ENCODE results near the gene GLI1. TPM values are rescaled to one million over a fixed set of nuclear protein-coding genes. Genes with fewer than 3 reads are reported as not detected.
A peak's percentile ranks its signal among the peaks of the same experiment; 100 is the strongest.

The GLI1 gene
- total RNA-seq, 1 donor from 2014 or later: 0.17 TPM

DNA sequence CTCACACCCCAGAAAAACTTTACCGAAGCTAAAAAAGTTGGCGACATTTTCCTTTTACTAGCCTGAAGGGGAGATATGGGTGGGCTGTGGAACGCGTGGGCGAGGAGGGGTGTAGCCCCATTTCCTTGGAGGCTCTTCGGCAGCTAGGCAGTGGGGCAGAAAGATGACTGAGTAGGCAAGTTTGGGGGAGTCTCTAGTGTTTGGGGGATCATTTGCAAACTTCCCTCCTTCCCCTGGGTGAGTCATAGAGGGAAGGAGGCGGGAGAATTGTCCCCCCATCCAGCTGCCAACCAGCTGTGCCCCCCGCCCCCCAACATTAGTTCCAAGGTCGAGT lies 2.3 kb downstream of the GLI1 start:
- peak; percentile 11 for DNase-seq

DNA sequence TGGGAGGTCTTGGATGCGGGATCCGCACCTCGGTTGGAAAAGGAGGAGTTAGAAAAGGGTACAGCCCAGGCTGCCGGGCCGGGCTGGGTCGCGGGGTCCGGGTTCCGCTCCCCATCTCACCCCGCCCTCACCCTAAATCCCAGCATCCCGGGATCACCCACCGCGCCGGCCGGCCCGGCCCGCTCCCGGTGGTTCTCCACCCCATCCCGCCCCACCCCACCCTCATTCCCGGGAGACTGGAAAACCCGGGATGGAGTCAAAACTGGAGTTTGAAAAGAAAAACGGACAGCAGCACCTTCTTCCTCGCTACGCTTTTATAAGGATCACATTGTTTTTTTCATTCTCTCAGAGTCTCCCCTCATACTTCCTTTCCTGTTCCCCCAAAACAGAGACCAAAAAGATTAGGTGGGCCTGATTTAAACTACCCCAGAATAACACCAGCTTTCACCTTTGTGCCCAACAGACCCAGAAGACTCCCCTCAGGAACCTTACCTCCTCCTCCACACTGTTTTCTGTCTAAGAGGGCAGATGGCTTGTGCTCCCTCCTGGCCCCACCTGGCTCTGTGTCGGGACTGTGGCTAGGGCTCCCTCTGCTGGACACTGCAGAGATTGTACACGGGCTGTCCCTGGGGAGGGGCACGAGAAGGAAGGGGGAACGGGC lies 2.8 kb downstream of the GLI1 start:
- peak; percentile 90 for DNase-seq

DNA sequence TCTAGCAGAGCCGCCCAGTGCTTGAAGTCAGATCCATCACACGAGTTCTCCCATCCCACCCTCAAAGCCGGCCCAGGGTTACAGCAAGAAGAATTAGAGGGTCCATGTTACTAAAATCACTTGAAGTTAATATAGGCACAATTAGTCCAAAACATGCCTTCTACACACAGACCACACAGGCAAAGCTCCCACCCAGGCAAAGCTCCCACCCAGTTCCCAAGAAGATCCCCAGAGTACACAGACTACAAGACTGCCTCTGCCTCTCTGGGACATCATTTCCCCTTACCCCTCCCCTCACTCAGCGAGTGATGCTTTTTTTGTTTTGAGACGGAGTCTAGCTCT lies 3.3 kb downstream of the GLI1 start:
- DNase-seq: no peak

DNA sequence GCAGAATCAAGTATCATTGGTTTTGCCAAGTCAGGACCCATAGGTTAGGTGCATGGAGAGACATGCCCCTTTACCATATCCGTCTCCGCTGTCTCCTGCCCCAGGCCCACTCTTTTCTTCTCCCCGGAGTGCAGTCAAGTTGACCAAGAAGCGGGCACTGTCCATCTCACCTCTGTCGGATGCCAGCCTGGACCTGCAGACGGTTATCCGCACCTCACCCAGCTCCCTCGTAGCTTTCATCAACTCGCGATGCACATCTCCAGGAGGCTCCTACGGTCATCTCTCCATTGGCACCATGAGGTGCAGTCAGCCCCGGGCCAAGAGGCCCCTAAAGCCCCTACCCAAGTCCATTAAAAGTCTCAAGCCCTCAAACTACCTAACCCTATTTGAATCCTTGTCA lies 5.0 kb downstream of the GLI1 start:
- DNase-seq: no peak

DNA sequence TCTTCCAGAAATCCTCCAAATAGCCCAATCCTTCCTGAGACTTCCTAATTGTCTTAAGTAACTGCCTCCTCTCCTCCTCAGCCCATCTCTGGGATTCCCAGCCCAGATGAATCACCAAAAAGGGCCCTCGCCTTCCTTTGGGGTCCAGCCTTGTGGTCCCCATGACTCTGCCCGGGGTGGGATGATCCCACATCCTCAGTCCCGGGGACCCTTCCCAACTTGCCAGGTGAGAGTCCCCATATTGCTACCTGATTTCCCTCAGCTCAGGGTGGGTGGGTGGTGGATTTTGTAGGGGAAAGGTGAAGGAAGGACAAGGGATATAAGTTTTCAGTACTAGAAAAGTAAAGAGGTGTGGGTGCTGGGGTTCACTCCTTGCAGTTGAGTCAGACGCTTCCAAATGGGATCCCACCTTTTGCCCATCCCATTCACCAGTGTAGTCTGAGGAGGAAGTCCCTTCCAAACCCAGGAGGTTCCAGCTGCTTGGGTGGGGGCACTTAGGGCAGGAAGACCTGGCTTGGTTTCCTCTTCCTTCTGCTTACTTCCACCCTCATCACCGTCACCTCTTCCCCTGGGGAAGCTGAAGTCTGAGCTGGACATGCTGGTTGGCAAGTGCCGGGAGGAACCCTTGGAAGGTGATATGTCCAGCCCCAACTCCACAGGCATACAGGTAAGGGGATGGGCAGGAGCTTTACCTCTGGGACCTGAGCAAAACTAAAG lies 5.6 kb downstream of the GLI1 start:
- no peak for DNase-seq

DNA sequence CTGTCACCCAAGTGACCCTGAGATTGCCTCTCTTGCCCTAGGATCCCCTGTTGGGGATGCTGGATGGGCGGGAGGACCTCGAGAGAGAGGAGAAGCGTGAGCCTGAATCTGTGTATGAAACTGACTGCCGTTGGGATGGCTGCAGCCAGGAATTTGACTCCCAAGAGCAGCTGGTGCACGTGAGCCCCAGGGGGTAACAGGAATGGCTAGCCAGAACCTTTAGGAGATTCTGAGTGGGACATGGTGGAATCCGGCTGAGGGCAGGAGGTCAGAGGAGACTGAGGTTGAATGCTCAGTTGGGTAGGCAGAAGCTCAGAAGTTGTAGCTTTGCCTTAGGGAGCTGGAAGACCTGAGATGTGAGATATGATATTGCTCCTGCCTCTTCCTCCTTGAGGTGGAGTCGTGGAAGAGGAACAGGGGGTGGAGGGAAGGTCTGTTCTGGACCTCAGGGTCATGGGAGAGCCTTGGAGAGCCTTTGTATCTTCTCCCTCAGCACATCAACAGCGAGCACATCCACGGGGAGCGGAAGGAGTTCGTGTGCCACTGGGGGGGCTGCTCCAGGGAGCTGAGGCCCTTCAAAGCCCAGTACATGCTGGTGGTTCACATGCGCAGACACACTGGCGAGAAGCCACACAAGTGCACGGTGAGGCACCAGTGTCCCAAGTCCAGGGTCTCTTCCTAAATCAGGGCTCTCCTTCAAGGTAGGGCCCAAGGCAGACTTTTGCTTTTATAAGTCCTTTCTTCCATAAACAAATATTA lies 6.3 kb downstream of the GLI1 start:
- no peak for DNase-seq

DNA sequence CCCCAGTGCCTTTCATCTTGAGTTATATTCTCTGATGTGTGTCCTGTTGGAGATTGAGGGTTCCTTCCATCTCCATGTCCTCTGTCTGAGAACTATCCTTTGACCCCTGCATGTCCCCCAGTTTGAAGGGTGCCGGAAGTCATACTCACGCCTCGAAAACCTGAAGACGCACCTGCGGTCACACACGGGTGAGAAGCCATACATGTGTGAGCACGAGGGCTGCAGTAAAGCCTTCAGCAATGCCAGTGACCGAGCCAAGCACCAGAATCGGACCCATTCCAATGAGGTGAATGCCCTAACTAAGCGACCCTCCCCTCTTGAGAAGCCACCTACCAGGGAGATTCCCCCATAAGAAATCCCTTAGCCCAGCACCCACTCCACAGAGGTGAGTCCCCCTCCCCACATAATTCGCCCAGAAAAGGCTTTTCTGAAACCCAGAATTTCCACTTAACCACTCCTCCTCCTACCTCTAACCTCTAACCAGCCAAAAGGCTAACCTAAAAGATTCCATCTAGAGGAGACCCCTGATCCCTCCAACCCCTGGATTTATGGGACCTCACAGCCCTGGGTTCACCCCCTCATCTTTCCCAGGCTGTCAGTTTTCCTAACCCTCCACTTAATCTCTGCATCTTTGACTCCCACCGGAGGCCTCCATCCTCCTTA lies 7.8 kb downstream of the GLI1 start:
- no peak for DNase-seq

DNA sequence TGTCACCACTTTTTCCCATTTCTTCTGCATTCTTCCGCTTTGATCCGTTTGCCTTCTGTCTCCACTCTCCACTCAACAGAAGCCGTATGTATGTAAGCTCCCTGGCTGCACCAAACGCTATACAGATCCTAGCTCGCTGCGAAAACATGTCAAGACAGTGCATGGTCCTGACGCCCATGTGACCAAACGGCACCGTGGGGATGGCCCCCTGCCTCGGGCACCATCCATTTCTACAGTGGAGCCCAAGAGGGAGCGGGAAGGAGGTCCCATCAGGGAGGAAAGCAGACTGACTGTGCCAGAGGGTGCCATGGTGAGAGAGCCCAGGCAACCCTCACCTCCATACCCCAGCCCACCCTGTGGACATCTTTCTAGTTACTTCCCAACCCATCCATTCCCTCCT lies 8.3 kb downstream of the GLI1 start:
- no peak for DNase-seq

DNA sequence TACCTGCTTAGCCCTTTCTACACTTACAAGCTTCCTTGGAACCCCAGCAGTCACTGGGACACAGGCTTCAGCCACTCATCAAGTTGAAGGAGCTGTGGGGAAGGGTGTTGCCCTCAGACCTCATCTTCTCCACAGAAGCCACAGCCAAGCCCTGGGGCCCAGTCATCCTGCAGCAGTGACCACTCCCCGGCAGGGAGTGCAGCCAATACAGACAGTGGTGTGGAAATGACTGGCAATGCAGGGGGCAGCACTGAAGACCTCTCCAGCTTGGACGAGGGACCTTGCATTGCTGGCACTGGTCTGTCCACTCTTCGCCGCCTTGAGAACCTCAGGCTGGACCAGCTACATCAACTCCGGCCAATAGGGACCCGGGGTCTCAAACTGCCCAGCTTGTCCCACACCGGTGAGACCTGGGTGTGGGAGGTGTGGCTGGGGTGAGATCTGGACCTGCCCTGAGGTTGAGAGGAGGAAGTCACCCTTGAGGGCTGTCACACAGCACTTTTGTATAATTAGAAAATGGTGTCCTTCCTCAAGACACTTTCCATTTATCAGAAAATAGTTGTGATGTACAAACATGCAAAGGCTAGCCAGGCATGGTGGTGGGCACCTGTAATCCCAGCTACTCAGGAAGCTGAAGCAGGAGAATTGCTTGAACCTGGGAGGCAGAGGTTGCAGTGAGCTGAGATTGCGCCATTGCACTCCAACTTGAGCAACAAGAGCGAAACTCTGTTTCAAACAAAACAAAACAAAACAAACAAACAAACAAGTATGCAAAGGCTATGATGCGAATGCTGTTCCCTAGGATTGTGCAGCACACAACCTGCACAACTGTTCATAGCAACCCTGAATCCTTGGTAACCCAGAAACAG lies 9.9 kb downstream of the GLI1 start:
- DNase-seq: no peak

DNA sequence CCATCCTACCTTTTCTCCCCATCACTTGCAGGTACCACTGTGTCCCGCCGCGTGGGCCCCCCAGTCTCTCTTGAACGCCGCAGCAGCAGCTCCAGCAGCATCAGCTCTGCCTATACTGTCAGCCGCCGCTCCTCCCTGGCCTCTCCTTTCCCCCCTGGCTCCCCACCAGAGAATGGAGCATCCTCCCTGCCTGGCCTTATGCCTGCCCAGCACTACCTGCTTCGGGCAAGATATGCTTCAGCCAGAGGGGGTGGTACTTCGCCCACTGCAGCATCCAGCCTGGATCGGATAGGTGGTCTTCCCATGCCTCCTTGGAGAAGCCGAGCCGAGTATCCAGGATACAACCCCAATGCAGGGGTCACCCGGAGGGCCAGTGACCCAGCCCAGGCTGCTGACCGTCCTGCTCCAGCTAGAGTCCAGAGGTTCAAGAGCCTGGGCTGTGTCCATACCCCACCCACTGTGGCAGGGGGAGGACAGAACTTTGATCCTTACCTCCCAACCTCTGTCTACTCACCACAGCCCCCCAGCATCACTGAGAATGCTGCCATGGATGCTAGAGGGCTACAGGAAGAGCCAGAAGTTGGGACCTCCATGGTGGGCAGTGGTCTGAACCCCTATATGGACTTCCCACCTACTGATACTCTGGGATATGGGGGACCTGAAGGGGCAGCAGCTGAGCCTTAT lies 10.8 kb downstream of the GLI1 start:
- no peak for DNase-seq

DNA sequence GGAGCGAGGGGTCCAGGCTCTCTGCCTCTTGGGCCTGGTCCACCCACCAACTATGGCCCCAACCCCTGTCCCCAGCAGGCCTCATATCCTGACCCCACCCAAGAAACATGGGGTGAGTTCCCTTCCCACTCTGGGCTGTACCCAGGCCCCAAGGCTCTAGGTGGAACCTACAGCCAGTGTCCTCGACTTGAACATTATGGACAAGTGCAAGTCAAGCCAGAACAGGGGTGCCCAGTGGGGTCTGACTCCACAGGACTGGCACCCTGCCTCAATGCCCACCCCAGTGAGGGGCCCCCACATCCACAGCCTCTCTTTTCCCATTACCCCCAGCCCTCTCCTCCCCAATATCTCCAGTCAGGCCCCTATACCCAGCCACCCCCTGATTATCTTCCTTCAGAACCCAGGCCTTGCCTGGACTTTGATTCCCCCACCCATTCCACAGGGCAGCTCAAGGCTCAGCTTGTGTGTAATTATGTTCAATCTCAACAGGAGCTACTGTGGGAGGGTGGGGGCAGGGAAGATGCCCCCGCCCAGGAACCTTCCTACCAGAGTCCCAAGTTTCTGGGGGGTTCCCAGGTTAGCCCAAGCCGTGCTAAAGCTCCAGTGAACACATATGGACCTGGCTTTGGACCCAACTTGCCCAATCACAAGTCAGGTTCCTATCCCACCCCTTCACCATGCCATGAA lies 11.5 kb downstream of the GLI1 start:
- no peak for DNase-seq

DNA sequence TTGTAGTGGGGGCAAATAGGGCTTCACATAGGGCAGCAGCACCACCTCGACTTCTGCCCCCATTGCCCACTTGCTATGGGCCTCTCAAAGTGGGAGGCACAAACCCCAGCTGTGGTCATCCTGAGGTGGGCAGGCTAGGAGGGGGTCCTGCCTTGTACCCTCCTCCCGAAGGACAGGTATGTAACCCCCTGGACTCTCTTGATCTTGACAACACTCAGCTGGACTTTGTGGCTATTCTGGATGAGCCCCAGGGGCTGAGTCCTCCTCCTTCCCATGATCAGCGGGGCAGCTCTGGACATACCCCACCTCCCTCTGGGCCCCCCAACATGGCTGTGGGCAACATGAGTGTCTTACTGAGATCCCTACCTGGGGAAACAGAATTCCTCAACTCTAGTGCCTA lies 12.1 kb downstream of the GLI1 start:
- DNase-seq: no peak

DNA sequence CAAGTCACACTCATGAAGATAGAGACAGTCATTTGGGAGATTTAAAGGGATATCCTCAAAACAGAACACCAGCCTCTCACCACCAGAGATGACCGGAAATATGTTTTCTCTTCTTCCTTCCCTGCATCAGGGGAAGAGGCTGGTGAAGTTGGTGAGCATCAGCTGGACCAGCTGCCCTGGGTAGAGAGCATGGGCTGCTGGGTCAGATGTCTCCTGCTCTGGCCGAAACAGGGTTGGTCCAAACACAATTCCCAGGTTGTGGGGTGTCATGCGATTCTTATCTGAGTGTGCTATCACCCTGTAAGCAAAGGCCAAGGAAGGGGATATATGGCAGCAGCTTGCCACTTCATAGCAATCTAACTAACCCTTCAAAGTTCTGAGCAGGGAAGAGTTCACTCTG lies 12.8 kb downstream of the GLI1 start:
- DNase-seq: no peak

DNA sequence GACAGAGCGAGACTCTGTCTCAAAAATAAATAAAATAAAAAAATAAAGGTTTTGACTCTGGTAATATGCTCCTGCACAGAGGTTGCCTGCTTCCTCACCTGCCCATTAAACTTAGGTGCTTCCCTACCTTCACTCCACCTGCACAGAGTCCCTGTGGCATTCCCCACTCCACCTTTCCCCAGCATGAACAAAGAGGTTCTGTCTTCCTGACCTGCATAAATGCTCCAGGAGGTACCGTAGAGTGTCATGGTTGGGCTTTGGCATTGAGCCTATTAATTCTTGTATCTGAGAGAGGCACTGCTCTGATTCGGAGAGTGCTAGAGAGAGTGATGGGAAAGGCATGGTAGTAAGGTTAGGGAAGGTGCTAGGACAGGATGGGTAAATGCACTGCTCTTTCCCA lies 13.8 kb downstream of the GLI1 start:
- DNase-seq: no peak

DNA sequence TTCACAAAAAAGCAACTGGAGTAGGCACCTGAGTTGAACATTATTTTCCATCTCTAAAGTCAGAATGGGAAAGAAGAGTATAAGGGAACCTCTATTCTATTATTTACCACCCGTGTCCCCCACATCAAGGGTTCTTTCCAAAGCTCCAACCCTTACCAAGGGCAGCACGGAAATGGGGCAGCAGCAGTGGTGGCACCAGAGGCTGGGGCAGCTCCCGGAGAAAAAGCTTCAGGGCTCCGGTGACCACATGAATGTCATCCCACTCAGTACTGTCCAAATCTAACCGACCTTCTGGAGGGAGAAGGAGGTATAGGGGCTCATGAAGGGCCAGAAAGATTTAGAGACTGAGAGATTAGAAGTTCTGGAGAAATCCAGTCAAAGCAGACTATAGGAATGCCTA lies 14.3 kb downstream of the GLI1 start:
- DNase-seq: no peak

DNA sequence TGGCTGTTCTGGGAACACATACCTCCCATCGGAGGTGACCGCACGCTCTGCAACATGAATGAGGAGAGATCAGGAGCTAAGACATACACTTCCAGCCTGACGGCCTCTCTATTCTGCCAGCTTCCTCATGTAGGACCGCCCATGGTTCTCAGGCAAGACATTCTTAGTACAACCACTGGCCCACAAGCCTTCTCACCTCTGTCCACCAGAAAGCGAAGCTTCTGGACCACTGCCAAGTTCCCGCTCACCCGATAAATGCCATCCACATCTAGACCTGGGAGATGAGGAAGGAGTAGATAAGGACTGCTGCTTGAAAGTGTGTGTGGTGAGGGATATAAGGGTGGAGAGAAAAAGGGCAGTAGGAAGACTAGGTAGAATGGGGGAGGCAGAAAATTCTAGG lies 14.8 kb downstream of the GLI1 start:
- DNase-seq: no peak

DNA sequence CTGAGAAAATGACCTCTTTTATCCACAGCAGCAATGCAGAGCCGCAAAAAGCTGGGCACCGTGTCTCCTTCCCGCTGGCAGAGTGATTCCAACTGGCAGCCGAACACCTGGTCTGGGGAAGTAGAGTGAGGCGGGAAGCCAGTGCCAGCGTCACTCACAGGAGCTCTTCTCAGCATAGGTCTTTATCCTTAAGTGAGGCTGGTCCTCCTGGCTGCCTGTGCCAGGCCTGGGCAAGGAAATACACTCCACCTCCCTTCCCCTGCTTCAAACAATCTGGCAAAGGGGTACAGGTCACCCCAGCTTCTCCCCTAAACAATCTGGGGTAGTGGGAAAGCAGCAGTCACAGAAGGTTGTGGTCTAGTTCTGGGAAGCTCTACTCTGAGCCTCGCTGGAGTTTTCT lies 15.3 kb downstream of the GLI1 start:
- no peak for DNase-seq

DNA sequence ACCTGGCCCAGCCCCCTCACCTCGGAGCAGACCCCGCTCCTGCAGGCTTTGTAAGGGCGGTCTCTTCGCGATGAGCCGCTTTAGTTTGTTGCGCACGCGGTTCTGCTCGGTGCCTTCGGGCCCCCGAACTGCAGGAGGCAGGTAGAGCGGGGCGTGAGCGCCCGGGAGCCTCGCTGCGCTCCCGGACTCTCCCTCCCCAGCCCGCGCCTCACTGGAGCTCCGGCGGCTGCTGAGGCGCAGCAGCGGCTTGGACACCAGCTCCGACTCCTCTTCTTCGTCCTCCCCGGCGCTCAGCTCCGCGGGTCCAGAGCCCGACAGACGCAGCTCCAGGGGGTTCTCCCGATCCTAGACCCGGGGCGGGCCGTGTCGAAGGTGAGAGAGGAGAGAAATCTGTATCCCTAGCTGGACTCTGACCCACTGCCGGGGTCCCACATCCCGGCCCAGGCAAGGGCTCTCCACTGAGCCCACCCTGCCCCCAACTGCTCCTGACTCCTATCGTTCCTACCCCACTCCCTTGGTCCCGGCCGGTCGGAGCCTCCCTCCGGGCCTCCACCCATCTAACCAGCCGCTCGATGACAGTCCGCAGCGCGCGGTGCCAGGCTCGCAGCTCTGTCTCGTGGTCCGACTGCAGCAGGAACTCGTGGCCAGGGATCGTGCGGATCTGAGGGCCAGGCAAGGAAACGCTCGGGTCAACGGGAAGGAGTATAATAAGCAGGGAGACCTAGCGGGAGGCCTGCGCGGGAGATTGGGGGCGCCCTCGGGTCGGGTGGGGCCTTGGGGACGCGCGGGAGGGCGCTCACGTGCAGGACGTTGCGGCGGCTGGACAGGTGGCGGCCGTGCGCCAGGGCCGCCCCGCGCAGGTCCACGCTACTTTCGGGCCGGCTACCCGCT lies 15.9 kb downstream of the GLI1 start:
- peak; percentile 35 for DNase-seq

DNA sequence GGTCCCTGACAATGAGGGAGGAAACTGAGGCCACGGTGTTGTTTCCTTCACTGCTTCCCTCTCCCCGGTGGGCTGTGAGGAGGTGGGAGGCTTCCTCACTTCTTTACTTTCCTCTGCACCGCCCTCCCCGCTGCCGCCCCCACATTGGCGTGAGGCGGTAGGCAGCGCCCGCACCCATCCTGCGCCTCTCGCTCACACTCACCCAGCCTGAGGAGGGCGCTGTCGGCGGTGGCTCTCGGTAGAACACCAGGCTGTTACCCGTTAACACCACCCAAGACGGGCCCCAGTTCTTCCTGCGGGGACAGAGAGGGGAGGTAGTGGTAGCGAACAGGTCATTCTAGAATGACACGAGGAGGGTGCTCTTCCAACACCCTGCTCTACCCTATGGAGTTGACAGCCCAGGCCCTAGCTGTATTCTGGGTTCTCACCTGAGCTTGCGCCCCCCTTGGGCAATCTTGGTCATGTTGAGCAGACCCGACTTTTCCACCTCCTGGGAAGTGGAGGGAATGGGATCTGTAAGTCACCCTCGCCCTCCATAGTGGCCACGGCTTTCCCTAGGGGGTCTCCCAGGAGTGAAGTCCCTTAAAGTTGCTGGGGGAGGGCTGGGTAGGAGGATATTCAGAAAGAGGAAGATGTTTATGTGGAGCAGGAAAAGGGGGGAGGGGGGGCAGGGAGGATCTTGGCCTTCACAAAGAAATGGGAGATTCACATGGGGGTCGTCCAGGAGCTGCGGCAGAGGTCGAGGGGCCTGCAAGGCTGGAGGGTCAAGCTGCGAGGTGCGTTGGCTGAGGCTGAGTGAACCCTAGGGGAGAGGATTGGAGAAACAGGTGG lies 16.8 kb downstream of the GLI1 start:
- no peak for DNase-seq

Data from dermis blood vessel endothelial cell (primary cell).